H1 (cell line): ENCODE results near the gene KCNA2. TPM values are rescaled to one million over a fixed set of nuclear protein-coding genes. Genes with fewer than 3 reads are reported as not detected.

ENCODE experiments used
- CTCF ChIA-PET: fragments of 300-600 bp; sonication (Branson Sonifier 250); formaldehyde crosslinking; loops from one replicate; lab custom pipeline; 2021; ENCODE audit not compliant: partially characterized antibody; lab: Charles Lee
- POLR2A ChIA-PET: fragments of 300-600 bp; sonication (Branson Sonifier 250); formaldehyde crosslinking; loops from one replicate; lab custom pipeline; 2021; ENCODE audit warnings: inconsistent platforms; ENCODE audit not compliant: partially characterized antibody; lab: Charles Lee
- DNase-seq, 2 experiments: peaks; one replicate each; pipeline versions ENCODE4 v3.0.0 to v3.0.0-alpha.2; 2010 to 2022; ENCODE audit warnings: low spot score in 2 of 2, low read depth in 1 of 2, mixed read lengths in 1 of 2
- FAIRE-seq: peaks from 2 replicates; lab custom pipeline; 2011; peaks lifted over from hg19 to GRCh38; lab: Jason Lieb, UNC
- H2AFZ ChIP-seq: 2 replicates; pipeline ENCODE4 v1.8.1; 2012; ENCODE audit warnings: low read length, inconsistent platforms
- H2AK5ac ChIP-seq: 2 replicates; pipeline ENCODE4 v1.6.1; 2013; ENCODE audit warnings: low read depth, low read length
- H2BK120ac ChIP-seq: replicated peaks from 2 replicates; pipeline ENCODE3; 2013; ENCODE audit warnings: low read depth, low read length, inconsistent platforms
- H2BK12ac ChIP-seq: 2 replicates; pipeline ENCODE4 v1.6.1; 2013; ENCODE audit warnings: low read depth, low read length
- H2BK15ac ChIP-seq: 2 replicates; pipeline ENCODE4 v1.6.1; 2013; ENCODE audit warnings: low read length
- H2BK20ac ChIP-seq: 2 replicates; pipeline ENCODE4 v1.6.1; 2013; ENCODE audit warnings: low read length
- H2BK5ac ChIP-seq: 2 replicates; pipeline ENCODE4 v1.6.1; 2013; ENCODE audit warnings: low read depth, low read length
- H3K14ac ChIP-seq: 2 replicates; pipeline ENCODE4 v1.6.1; 2013; ENCODE audit warnings: inconsistent platforms; ENCODE audit not compliant: insufficient read length
- H3K18ac ChIP-seq: 2 replicates; pipeline ENCODE4 v1.6.1; 2013; ENCODE audit warnings: low read length; ENCODE audit errors: extremely low read depth
- H3K23ac ChIP-seq: 2 replicates; pipeline ENCODE4 v1.6.1; 2013; ENCODE audit warnings: inconsistent platforms; ENCODE audit not compliant: insufficient read length
- H3K23me2 ChIP-seq: 2 replicates; pipeline ENCODE4 v1.6.1; 2013; ENCODE audit warnings: low read depth, low read length
- H3K27ac ChIP-seq: 2 replicates; pipeline ENCODE4 v1.6.1; 2011; ENCODE audit warnings: low read depth, low read length, inconsistent platforms
- H3K27me3 ChIP-seq, 4 experiments: replicated peaks in 1 of 4; 1 replicate in 1 of 4; 2 replicates in 3 of 4; pipeline versions ENCODE4 v1.6.1 to v1.8.1; 2011 to 2013; ENCODE audit warnings: low read length in 3 of 4, mild to moderate bottlenecking in 3 of 4, inconsistent platforms in 2 of 4, mixed read lengths in 2 of 4, moderate library complexity in 1 of 4; ENCODE audit not compliant: control insufficient read depth in 3 of 4, insufficient read depth in 3 of 4; ENCODE audit errors: extremely low read depth in 1 of 4
- H3K36me3 ChIP-seq, 4 experiments: 2 replicates each; pipeline versions ENCODE4 v1.6.1 to v1.8.1; 2011 to 2013; ENCODE audit warnings: mild to moderate bottlenecking in 4 of 4, low read length in 3 of 4, moderate library complexity in 2 of 4, control low read depth in 1 of 4, inconsistent platforms in 1 of 4; ENCODE audit not compliant: insufficient read depth in 4 of 4, control insufficient read depth in 2 of 4
- H3K4ac ChIP-seq: replicated peaks from 2 replicates; pipeline ENCODE3; 2013; ENCODE audit warnings: low read length, low read depth, mixed read lengths, inconsistent platforms; ENCODE audit not compliant: insufficient read length
- H3K4me1 ChIP-seq, 4 experiments: replicated peaks in 1 of 4; 1 replicate in 1 of 4; 2 replicates in 3 of 4; pipeline versions ENCODE4 v1.6.1 to v1.8.1; 2011 to 2013; ENCODE audit warnings: low read length in 3 of 4, inconsistent platforms in 2 of 4, mixed read lengths in 1 of 4; ENCODE audit not compliant: insufficient read depth in 4 of 4, control insufficient read depth in 3 of 4
- H3K4me2 ChIP-seq, 2 experiments: 2 replicates each; pipeline versions ENCODE4 v1.6.1 to v1.8.1; 2011 to 2013; ENCODE audit warnings: low read depth in 2 of 2, low read length in 2 of 2, control low read depth in 1 of 2, inconsistent platforms in 1 of 2, mild to moderate bottlenecking in 1 of 2; ENCODE audit not compliant: insufficient read depth in 1 of 2
- H3K4me3 ChIP-seq, 4 experiments: fragments of 200-600, 300-600 bp in 1 of 4; sonication (generic), shearing (Covaris generic), sonication (Bioruptor Twin) in 1 of 4; 2 replicates each; pipeline versions ENCODE4 v1.5.1 to v1.8.1; 2011 to 2016; ENCODE audit warnings: low read length in 4 of 4, low read depth in 3 of 4, control low read depth in 2 of 4, inconsistent platforms in 2 of 4, mild to moderate bottlenecking in 2 of 4, mixed read lengths in 1 of 4, moderate library complexity in 1 of 4; ENCODE audit not compliant: insufficient read depth in 2 of 4; ENCODE audit errors: extremely low read depth in 1 of 4
- H3K56ac ChIP-seq: replicated peaks from 2 replicates; pipeline ENCODE3; 2013; ENCODE audit warnings: low read depth, mild to moderate bottlenecking, mixed read lengths, low read length, inconsistent platforms; ENCODE audit not compliant: insufficient read length
- H3K79me1 ChIP-seq: 2 replicates; pipeline ENCODE4 v1.6.1; 2013; ENCODE audit warnings: low read depth, low read length, control low read depth
- H3K79me2 ChIP-seq, 2 experiments: 2 replicates each; pipeline versions ENCODE4 v1.6.1 to v1.8.1; 2012 to 2013; ENCODE audit warnings: low read length in 2 of 2, mild to moderate bottlenecking in 2 of 2, inconsistent platforms in 1 of 2; ENCODE audit not compliant: insufficient read depth in 2 of 2, control insufficient read depth in 1 of 2
- H3K9ac ChIP-seq, 4 experiments: replicated peaks in 1 of 4; 1 replicate in 1 of 4; 2 replicates in 3 of 4; pipeline versions ENCODE4 v1.6.1 to v1.8.1; 2011 to 2013; ENCODE audit warnings: low read depth in 3 of 4, low read length in 3 of 4, control low read depth in 2 of 4, mild to moderate bottlenecking in 2 of 4, moderate library complexity in 2 of 4, inconsistent platforms in 1 of 4; ENCODE audit errors: extremely low read depth in 1 of 4
- H3K9me3 ChIP-seq, 2 experiments: 2 replicates each; pipeline versions ENCODE4 v1.6.1 to v1.8.1; 2012 to 2013; ENCODE audit warnings: mild to moderate bottlenecking in 2 of 2, moderate library complexity in 2 of 2, control low read depth in 1 of 2, inconsistent platforms in 1 of 2, low read depth in 1 of 2, low read length in 1 of 2, mixed read lengths in 1 of 2; ENCODE audit not compliant: insufficient read depth in 2 of 2
- H4K20me1 ChIP-seq, 2 experiments: replicated peaks in 1 of 2; 2 replicates each; pipeline versions ENCODE3 to v1.8.1; 2011 to 2013; ENCODE audit warnings: inconsistent platforms in 2 of 2, low read length in 2 of 2, mild to moderate bottlenecking in 1 of 2; ENCODE audit not compliant: insufficient read depth in 2 of 2, control insufficient read depth in 1 of 2
- H4K5ac ChIP-seq: 2 replicates; pipeline ENCODE4 v1.6.1; 2013; ENCODE audit warnings: low read length, low read depth, mixed read lengths, inconsistent platforms; ENCODE audit not compliant: insufficient read length
- H4K8ac ChIP-seq: 2 replicates; pipeline ENCODE4 v1.8.0; 2013; ENCODE audit warnings: mild to moderate bottlenecking, moderate library complexity, low read length, inconsistent platforms; ENCODE audit not compliant: insufficient read depth; ENCODE audit errors: extremely low read depth
- H4K91ac ChIP-seq: replicated peaks from 2 replicates; pipeline ENCODE3; 2013; ENCODE audit warnings: low read length, mixed read lengths, inconsistent platforms; ENCODE audit not compliant: insufficient read length
- BACH1 ChIP-seq: IDR thresholded peaks from 2 replicates; pipeline ENCODE4 v1.6.1; 2012; ENCODE audit warnings: low read length, improper control_type of control experiment
- CBX8 ChIP-seq: fragments of 300-800, 300-1000 bp; sonication (generic); IDR thresholded peaks from 2 replicates; pipeline ENCODE4 v1.7.1; 2016; ENCODE audit warnings: low read depth, low read length, borderline replicate concordance
- CHD1 ChIP-seq: IDR thresholded peaks from 2 replicates; pipeline ENCODE4 v1.6.1; 2012; ENCODE audit warnings: low read depth, low read length, improper control_type of control experiment
- RAD21 ChIP-seq, 2 experiments: IDR thresholded peaks in 1 of 2; conservative IDR thresholded peaks in 1 of 2; 2 replicates each; pipeline ENCODE4 v1.6.1; 2011; ENCODE audit warnings: low read depth in 2 of 2, low read length in 2 of 2, improper control_type of control experiment in 1 of 2, inconsistent platforms in 1 of 2, mild to moderate bottlenecking in 1 of 2, moderate library complexity in 1 of 2
- SUZ12 ChIP-seq: fragments of 200-600 bp; sonication (generic); IDR thresholded peaks from 2 replicates; pipeline ENCODE4 v1.6.1; 2012; ENCODE audit warnings: mild to moderate bottlenecking, inconsistent platforms, low read length, moderate library complexity, mixed read lengths
- WGBS, 2 experiments: shearing (Covaris generic) in 1 of 2; methylation state at CpG; one replicate each; pipeline versions ENCODE4 v1.1.6 to v1.1.7; 2013 to 2015; ENCODE audit warnings: low lambda C conversion rate in 2 of 2, mixed read lengths in 2 of 2, inconsistent platforms in 1 of 2, low coverage in 1 of 2, missing lambda C conversion rate in 1 of 2; ENCODE audit not compliant: insufficient replicate concordance in 2 of 2, insufficient coverage in 1 of 2, insufficient read length in 1 of 2; ENCODE audit errors: extremely low coverage in 1 of 2, missing lambda C conversion rate in 1 of 2; 5-methylcytosine and 5-hydroxymethylcytosine counted together
- polyA plus RNA-seq, 7 experiments: library from polyadenylated mRNA; depleted of rRNA in 3 of 7; stranded (reverse) in 5 of 7; unstranded in 2 of 7; fragments of >200 nt in 5 of 7; fragments of 200-250 nt in 2 of 7; gene quantifications; 1 replicate in 5 of 7; 2 replicates in 1 of 7; 4 replicates in 1 of 7; pipeline versions ENCODE4 v1.2.1 to v1.2.3, GENCODE V29; 2011 to 2013; ENCODE audit warnings: missing spikeins in 2 of 7, mixed read lengths in 2 of 7
- total RNA-seq: library from RNA; stranded (reverse); fragmentation: NEBNext Ultra II Directional; extraction: Animal tissue kit (Norgen Biotek cat#: 25700); gene quantifications from 2 replicates; pipeline ENCODE4 v1.2.1, GENCODE V29; 2021
- TF ChIP-seq, protein P1 (sequence below), 3 experiments: IDR thresholded peaks; 1 replicate in 2 of 3; 2 replicates in 1 of 3; pipeline versions ENCODE4 v1.5.1 to v1.6.1; 2011; ENCODE audit warnings: low read length in 3 of 3, mild to moderate bottlenecking in 3 of 3, inconsistent platforms in 2 of 3, low read depth in 1 of 3, moderate library complexity in 1 of 3; ENCODE audit not compliant: insufficient read depth in 1 of 3; ENCODE audit errors: control extremely low read depth in 1 of 3

The KCNA2 gene
- total and polyA plus RNA-seq, 2 of the 8 experiments (the other 6 are each of a cell fraction or from before 2014, with no cell fraction given), result 0.26 to 0.78 TPM

DNA sequence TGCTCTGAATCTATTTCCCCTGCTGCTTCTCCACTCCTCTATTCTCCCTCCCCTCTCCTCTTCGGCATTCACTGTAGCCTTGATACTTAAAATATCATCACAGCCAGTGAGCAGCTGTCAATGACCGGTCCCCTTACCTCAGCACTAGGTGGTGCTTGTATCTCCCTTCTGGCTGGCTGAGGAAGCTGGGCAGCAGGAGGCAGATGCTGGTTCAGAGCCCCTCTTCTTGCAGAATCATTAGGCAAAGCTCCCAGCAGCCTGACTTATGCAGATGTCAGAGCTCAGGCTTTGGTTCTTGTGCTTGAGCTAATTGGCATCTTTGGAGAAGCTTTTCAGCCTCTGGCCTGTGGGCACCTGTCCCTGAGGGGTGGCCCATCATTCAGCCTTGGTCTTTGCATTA, 31.9 kb upstream of the KCNA2 start:
- no peak overlapping the region for H3K4ac ChIP-seq
- H2BK12ac ChIP-seq, result no peak overlapping the region
- no peaks in the 10 kb centered on the region for H3K79me2 ChIP-seq
- no peaks in the 10 kb centered on the region for H3K36me3 ChIP-seq
- no peaks in the 10 kb centered on the region for H3K79me1 ChIP-seq
- no peak overlapping the region for H3K18ac ChIP-seq
- WGBS, 2 experiments, result 91% methylated on average over 2 of the region's 2 CpGs; no CpG with 5 or more reads in 1 of the 2 experiments
- H3K56ac ChIP-seq, result no peak overlapping the region
- H3K27ac ChIP-seq, result no peak overlapping the region
- no peaks in the 10 kb centered on the region for H3K9me3 ChIP-seq
- H4K8ac ChIP-seq, result no peak overlapping the region
- no peak overlapping the region for H2BK15ac ChIP-seq
- ChIA-PET POLR2A (no interaction called here), CTCF (interaction anchor here (0.8 to 6.3 kb wide), 10 partner anchors 10 to 144 kb away, joined by 3 to 86 read pairs (median 3); no protein-coding TSS in a partner anchor)
- no peaks in the 10 kb centered on the region for H3K4me1 ChIP-seq
- H3K23ac ChIP-seq, result no peak overlapping the region
- H4K5ac ChIP-seq, result no peak overlapping the region
- H3K23me2 ChIP-seq, result no peaks in the 10 kb centered on the region; the same call in 1 of the 2 replicates
- H3K27me3 ChIP-seq, result 0 out of 7 replicates have a peak, but pooled peaks cover 0 to 2% (median 0%) of the 10 kb centered on the region in 4 experiments
- FAIRE-seq (no peak), DNase-seq (no peak)
- no peak overlapping the region for H2AFZ ChIP-seq
- H4K20me1 ChIP-seq, result no peaks in the 10 kb centered on the region
- no peak overlapping the region for H2AK5ac ChIP-seq
- H4K91ac ChIP-seq, result no peak overlapping the region
- no peak overlapping the region for H2BK5ac ChIP-seq
- H3K14ac ChIP-seq, result no peak overlapping the region
- no peak overlapping the region for H2BK20ac ChIP-seq
- H3K4me3 ChIP-seq, result no peak overlapping the region
- no peak for TF ChIP-seq CBX8
- TF ChIP-seq, protein P1, sequence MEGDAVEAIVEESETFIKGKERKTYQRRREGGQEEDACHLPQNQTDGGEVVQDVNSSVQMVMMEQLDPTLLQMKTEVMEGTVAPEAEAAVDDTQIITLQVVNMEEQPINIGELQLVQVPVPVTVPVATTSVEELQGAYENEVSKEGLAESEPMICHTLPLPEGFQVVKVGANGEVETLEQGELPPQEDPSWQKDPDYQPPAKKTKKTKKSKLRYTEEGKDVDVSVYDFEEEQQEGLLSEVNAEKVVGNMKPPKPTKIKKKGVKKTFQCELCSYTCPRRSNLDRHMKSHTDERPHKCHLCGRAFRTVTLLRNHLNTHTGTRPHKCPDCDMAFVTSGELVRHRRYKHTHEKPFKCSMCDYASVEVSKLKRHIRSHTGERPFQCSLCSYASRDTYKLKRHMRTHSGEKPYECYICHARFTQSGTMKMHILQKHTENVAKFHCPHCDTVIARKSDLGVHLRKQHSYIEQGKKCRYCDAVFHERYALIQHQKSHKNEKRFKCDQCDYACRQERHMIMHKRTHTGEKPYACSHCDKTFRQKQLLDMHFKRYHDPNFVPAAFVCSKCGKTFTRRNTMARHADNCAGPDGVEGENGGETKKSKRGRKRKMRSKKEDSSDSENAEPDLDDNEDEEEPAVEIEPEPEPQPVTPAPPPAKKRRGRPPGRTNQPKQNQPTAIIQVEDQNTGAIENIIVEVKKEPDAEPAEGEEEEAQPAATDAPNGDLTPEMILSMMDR (IDR thresholded peaks at IDR 0.05; ENCODE audit: control extremely low read depth in 1 of 3, insufficient read depth in 1 of 3, low read depth in 1 of 3, low read length in 3 of 3), result peak; percentile 7 to 32 (median 25)
- peak; percentile 31 to 45 for TF ChIP-seq RAD21 (IDR thresholded peaks at IDR 0.05 in 1 of 2, conservative IDR thresholded peaks at IDR 0.05 in 1 of 2; ENCODE audit: low read depth in 2 of 2, low read length in 2 of 2)
- TF ChIP-seq SUZ12, result no peak
- no peak for TF ChIP-seq CHD1
- no peak for TF ChIP-seq BACH1
- TF ChIP-seq, all 59 proteins: peak for 2
- Histone ChIP-seq H3K4me2 (no peak overlapping the region), H3K9ac (no peak overlapping the region), H2BK120ac (no peak overlapping the region)
